Measurements from ENCODE around the gene TMEM132D.

TMEM132D gene

GRCh38 chr12:129873111-129873832 is 30.6 kb downstream of the TMEM132D start:
- DNase-seq (ENCODE audit: low read depth in 3 of 3, low spot score in 1 of 3), result no peak

- DNase-seq (ENCODE audit: low read depth in 3 of 3, low spot score in 1 of 3), result no peak
Observed at GRCh38 chr12:129871991-129872972, 31.5 kb downstream of the TMEM132D start.

GRCh38 chr12:129870796-129871195 is 33.0 kb downstream of the TMEM132D start:
- no peak for DNase-seq (ENCODE audit: low read depth in 3 of 3, low spot score in 1 of 3)

DNA sequence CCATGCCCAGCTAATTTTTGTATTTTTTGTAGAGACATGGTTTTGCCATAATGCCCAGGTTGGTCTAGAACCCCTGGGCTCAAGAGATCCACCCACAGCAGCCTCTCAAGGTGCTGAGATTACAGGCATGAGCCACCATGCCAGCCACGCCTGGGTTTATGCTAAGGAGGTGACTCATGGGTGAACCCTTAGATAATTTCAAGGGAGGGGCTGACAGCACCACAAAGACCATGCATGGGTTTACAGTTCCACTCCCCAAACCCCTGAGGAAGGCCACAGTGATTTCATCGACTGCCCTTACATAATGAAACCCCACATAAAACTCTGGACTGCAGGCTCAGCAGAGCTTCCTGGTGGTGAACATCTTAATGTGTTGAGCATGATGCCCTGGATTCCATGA is 33.7 kb downstream of the TMEM132D start:
- DNase-seq (ENCODE audit: low read depth in 3 of 3, low spot score in 1 of 3), result no peak

DNA sequence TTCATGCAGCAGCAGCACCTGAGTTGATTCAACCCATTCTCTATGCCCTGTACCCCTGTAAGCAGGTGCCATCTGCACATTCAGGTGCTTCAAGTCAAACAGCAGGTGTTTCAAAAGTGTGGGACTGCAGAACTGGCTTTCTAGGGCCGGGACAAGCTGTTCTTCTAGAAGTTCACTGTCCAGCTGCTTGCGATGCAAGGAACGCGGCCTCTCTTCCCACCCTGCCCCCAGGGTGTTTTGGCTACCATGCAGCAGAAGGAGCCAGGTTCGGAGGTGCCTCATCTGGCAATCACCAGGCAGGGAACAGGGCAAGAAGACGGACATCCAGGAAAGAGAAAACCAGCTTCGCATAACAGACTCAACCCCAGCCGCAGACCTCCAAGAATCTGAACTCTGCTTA is 35.2 kb downstream of the TMEM132D start:
- DNase-seq (ENCODE audit: low read depth in 3 of 3, low spot score in 1 of 3), result no peak

DNA sequence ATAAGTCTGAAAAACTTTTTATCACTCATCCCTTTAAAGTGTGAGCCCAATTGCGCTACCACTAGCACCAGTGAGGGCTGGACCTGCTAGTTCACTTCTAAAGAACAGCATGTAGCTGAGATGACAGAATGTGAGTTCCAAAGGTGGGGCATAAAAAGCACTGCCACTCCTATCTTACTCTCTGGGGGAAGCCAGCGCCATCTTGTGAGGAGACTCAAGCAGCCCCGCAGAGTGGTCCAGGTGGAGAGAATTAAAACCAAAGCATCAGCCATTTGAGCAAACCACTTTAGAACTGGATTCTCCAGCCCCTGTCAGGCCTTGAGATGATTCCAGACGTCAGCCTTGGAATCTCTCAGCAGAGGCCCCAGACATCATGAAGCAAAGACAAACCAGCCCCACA is 39.9 kb downstream of the TMEM132D start:
- DNase-seq (ENCODE audit: low read depth in 3 of 3, low spot score in 1 of 3), result no peak

DNA sequence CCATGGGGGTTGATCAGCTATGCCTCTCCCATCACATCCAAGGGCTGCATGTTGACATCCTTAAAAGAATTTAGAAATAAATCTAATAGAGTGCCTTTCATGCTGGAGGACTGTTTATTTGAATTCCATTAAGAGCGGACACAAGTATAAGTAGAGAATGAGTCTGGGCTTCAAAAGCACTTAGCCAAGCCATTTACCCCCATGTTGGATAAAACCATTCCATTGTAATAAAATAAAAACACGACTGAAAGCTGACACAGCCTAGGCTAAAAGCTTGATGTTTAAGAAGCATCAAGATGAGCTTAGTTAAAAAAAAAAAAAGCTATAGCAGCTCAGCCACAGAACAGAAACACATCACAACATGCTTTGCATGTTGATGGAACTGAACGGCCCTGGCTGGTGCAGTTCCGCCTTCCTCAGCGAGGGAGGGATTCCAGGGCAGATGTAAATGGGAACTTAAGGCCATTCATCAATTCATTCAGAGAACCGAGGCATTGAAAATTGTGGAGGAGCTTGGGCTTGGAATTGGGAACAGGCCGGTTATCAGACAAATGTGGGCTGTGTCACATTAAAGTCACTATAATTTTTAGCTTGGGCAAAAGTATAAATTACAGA is 41.2 kb downstream of the TMEM132D start:
- no peak for DNase-seq (ENCODE audit: low read depth in 3 of 3, low spot score in 1 of 3)

DNA sequence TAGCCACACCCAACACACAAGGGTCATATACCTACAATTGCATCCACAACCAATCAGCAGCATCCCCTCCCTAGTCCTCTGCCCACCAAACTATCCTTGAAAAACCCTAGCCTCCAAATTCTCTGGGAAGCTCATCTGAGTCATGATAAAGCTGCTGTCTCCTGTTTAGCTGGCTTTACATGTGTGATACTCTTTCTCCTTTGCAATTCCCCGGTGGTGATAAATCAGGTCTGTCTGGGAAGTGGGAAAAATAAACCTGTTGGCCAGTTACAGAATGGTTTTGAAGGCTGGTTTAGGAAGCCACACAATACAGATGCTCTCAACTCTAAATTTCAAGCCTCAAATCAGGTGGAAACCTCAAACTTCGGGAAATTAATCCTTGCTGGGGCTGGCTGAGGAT is 41.9 kb downstream of the TMEM132D start:
- DNase-seq (ENCODE audit: low read depth in 3 of 3, low spot score in 1 of 3), result no peak

DNA sequence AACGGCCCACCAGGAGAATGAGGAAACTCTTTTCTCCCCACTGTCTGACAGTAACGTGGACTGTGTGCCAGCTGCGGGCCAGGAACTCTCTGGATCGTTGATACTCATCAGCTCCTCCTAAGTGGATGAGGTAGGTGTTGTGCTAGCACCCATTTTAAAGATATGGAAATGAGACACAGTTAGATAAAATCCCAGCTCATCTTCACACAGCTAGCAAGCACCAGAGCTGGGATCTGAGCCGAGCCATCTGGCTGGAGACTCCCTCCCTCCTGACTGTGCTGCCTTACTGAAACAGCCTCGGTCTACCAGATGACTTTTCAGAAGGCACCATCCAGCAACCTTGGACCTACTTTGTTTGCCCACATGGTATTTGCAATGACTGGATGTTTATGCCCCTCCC is 49.2 kb downstream of the TMEM132D start:
- DNase-seq (ENCODE audit: low read depth in 3 of 3, low spot score in 1 of 3), result no peak

- no peak for DNase-seq (ENCODE audit: low read depth in 3 of 3, low spot score in 1 of 3)
Observed at GRCh38 chr12:129851296-129851695, 52.5 kb downstream of the TMEM132D start.

DNA sequence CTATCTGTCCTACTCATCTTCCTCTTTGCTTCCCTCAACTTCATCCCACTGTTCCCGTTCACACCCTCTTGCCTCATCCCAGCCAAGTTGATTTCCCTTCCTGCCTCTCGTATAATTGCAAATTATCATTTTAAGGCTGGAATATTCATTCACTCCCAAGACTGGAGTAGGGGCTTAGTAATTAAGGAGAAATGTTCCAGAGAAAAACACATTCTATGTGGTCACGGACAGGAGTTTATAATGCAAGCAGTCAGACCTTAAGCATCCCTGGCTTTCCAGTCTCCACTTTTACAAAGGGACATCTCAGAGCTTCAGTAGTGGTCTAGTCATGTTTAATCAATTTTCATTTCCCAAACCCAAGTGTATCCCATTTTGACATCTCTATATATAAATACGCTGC is 54.9 kb downstream of the TMEM132D start:
- no peak for DNase-seq (ENCODE audit: low read depth in 3 of 3, low spot score in 1 of 3)

DNA sequence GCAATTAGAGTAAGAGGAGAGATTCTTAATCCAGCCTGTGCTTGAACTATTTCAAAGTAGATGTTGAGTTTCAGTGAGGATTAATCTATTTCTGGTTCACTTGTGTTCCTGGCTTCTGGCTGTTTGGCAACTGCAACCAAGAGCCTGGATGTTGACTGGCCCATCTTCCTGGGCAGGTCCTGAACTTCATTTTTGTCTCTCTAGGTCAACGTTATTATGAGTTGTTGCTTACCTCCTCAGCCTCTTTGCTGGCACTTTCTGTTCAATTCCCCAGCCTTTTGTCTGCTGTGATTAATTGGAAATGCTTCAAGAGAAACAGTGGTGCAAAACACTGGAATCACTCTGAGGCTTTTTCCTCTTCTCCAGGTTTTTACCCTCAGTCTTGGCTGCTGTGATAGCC is 56.8 kb downstream of the TMEM132D start:
- no peak for DNase-seq (ENCODE audit: low read depth in 3 of 3, low spot score in 1 of 3)

- no peak for DNase-seq (ENCODE audit: low read depth in 3 of 3, low spot score in 1 of 3)
Observed at GRCh38 chr12:129844662-129845220, 59.1 kb downstream of the TMEM132D start.

GRCh38 chr12:129841251-129841650 is 62.6 kb downstream of the TMEM132D start:
- no peak for DNase-seq (ENCODE audit: low read depth in 3 of 3, low spot score in 1 of 3)

DNA sequence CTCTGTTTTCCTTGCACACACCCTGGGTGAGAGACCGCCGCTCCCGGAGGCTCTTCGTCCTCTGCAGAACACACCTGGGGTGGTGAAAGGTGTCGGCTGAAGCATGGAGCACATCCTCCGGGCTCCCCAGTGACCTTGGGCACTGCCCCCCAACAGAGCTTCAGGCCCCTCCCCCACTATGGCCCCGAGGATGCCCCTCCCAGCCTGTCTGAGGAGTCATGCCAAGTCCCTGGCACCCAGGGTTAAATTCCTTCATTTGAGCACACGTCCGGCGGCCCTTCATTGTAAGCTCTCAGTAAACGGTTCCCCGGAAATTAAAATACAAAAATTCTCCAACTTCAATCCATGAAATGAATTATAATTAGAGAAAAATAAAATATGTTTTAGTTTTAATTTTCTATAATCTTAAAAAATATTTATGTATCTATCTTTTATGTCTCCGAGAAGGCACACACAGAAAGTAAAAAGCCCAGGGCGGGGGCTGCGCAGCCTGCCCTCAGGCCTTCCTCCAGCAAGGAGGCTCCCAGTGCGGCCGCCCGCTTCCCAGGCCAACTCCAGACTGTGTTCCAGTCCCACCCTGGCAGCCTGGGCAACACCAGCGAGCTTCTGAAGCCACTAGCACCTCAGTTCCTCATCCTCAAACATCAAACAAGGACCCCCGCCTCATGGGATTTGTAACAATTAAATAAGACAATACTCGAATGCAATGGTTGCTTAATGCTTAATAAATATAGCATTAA is 63.5 kb downstream of the TMEM132D start:
- DNase-seq (ENCODE audit: low read depth in 3 of 3, low spot score in 1 of 3), result no peak

- DNase-seq (ENCODE audit: low read depth in 3 of 3, low spot score in 1 of 3), result no peak
Observed at GRCh38 chr12:129839679-129840078, 64.1 kb downstream of the TMEM132D start.

GRCh38 chr12:129831294-129831693 is 72.5 kb downstream of the TMEM132D start:
- no peak for DNase-seq (ENCODE audit: low read depth in 3 of 3, low spot score in 1 of 3)

DNA sequence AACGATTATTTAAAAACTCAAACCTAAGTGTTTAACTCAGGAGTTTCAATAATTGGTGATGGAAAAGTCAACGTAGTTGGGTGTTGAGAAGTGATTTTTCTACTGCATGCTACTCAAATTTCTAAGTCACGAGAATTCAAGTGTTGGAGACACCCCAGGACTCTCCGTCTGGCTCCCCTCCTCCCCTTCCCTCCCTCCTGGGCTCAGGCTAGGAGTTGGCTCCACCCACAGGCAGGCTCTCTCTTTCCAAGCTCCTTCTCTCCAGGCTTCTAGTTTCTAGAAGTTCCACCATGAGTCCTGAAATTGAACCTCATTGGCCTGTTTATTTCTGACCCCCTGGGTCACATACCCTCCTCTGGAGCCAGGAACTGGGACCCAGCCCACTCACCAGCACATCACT is 73.0 kb downstream of the TMEM132D start:
- no peak for DNase-seq (ENCODE audit: low read depth in 3 of 3, low spot score in 1 of 3)

DNA sequence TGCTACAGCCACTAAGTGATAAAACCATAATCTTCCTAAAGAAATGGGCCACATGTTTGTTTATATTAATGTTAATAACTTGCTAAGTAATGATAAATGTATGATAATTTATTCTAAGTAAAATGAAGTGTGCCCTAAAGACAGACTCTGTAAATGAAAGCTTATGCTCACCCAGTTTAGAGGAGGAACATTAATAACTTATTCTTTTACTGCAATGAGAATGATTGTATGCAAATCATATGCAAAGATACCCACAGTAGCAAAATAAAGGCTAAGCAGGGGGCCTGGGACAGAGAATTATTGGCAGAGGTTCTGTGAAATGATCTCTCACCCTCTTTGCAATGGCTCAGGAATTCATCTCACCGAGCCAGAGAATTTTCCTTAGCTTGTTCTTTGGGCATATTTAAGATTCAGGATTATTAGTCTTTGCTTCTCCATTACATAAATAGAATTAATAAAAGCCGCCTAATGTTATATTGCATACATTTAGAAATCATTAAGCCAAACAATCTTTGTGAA is 75.9 kb downstream of the TMEM132D start:
- no peak for DNase-seq (ENCODE audit: low read depth in 3 of 3, low spot score in 1 of 3)

DNA sequence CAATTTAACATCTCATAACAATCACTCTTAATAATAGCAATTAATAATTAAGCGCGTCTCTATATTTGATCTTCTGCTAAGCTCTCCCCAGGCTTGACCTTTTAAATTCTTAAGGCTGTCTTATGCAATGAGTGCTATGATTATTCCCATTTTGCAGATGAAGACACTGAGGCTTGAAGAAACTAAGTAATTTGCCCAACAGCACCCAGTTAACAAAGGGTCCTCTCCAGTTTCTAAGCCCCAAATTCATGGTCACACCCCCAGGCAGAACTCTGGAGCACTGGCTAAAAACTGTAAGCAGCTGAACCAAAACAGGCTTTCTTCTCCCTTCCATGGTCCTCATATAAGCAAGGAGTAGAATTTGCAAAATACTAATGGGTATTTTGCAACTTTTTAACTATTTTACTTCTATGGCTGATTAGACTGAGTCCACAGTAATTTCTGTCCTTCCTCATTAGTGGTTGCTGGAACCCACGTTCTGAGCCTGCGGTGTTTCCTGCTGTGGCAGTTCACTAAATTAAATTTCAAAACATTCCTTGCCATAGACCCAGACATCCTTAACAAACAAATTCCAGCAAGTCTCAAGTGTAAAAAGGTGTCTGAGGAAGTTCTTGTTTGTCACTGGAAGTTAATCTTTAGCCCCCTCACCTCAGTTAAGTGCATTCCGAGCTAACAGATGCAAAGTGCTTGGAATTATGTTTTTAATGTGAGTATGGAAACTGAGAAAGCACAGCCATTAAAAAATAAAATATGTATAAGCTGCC is 76.5 kb downstream of the TMEM132D start:
- no peak for DNase-seq (ENCODE audit: low read depth in 3 of 3, low spot score in 1 of 3)
